Naive thymus-derived CD4-positive, alpha-beta T cell (primary cell): ENCODE measurements around the gene LYRM9. TPM values are rescaled to one million over a fixed set of nuclear protein-coding genes. Genes with fewer than 3 reads are reported as not detected.

Experiments used
- ATAC-seq: fragments of 150-1000 bp; cut with Tn5 transposase; 2 replicates; pipeline ENCODE4 v1.10.0; 2021; ENCODE audit warnings: mild to moderate bottlenecking, moderate library complexity
- CTCF ChIA-PET: fragments of 350-600 bp; sonication (Branson Sonifier 250); formaldehyde crosslinking; loops from one replicate; lab custom pipeline; 2021; ENCODE audit warnings: antibody characterized with exemption; lab: Charles Lee
- POLR2A ChIA-PET: fragments of 350-600 bp; sonication (Branson Sonifier 250); formaldehyde crosslinking; loops from one replicate; lab custom pipeline; 2021; ENCODE audit warnings: antibody characterized with exemption, inconsistent platforms; lab: Charles Lee
- DNase-seq, 9 donors: peaks; one replicate each; pipeline versions ENCODE4 v3.0.0 to v3.0.0-alpha.2; 2020 to 2022; ENCODE audit warnings: mixed read lengths in 1 of 9
- H3K27ac ChIP-seq: one replicate; pipeline ENCODE4 v1.7.0; 2013; ENCODE audit warnings: mild to moderate bottlenecking, low read depth, low read length, moderate library complexity
- H3K27me3 ChIP-seq, 2 donors: one replicate each; pipeline ENCODE4 v1.7.0; 2013; ENCODE audit warnings: low read length in 2 of 2, mild to moderate bottlenecking in 2 of 2, moderate library complexity in 2 of 2; ENCODE audit not compliant: control insufficient read depth in 2 of 2, insufficient read depth in 2 of 2
- H3K36me3 ChIP-seq, 3 experiments: 1 replicate in 2 of 3; 2 replicates in 1 of 3; pipeline ENCODE4 v1.7.0; 2013; ENCODE audit warnings: low read length in 3 of 3, mild to moderate bottlenecking in 3 of 3, moderate library complexity in 1 of 3; ENCODE audit not compliant: insufficient read depth in 3 of 3, control insufficient read depth in 2 of 3
- H3K4me1 ChIP-seq, 2 donors: one replicate each; pipeline ENCODE4 v1.7.0; 2013; ENCODE audit warnings: low read length in 2 of 2, mild to moderate bottlenecking in 2 of 2, moderate library complexity in 1 of 2; ENCODE audit not compliant: control insufficient read depth in 2 of 2, insufficient read depth in 2 of 2
- H3K4me3 ChIP-seq: 2 replicates; pipeline ENCODE4 v1.7.0; 2013; ENCODE audit warnings: mild to moderate bottlenecking, low read length
- H3K9me3 ChIP-seq, 3 experiments: 1 replicate in 2 of 3; 2 replicates in 1 of 3; pipeline ENCODE4 v1.7.0; 2013; ENCODE audit warnings: low read length in 3 of 3; ENCODE audit not compliant: control insufficient read depth in 2 of 3
- H3K27ac Mint-ChIP-seq, 9 donors: one replicate each; pipeline ENCODE4 v1.8.0; 2020 to 2022; ENCODE audit warnings: mixed read lengths in 9 of 9, mild to moderate bottlenecking in 8 of 9, moderate library complexity in 5 of 9, inconsistent platforms in 2 of 9
- H3K27me3 Mint-ChIP-seq, 5 donors: one replicate each; pipeline ENCODE4 v1.8.0; 2021 to 2022; ENCODE audit warnings: mixed read lengths in 5 of 5, mild to moderate bottlenecking in 1 of 5
- H3K36me3 Mint-ChIP-seq, 5 donors: one replicate each; pipeline ENCODE4 v1.8.0; 2020 to 2022; ENCODE audit warnings: mixed read lengths in 5 of 5, mild to moderate bottlenecking in 3 of 5, inconsistent platforms in 1 of 5
- H3K4me1 Mint-ChIP-seq, 7 donors: one replicate each; pipeline ENCODE4 v1.8.0; 2020 to 2022; ENCODE audit warnings: mixed read lengths in 7 of 7, mild to moderate bottlenecking in 3 of 7, inconsistent platforms in 1 of 7
- H3K4me3 Mint-ChIP-seq, 10 donors: one replicate each; pipeline ENCODE4 v1.8.0; 2020 to 2022; ENCODE audit warnings: mild to moderate bottlenecking in 10 of 10, mixed read lengths in 10 of 10, moderate library complexity in 6 of 10, inconsistent platforms in 2 of 10
- H3K9me3 Mint-ChIP-seq, 11 donors: one replicate each; pipeline ENCODE4 v1.8.0; 2020 to 2022; ENCODE audit warnings: mixed read lengths in 11 of 11, mild to moderate bottlenecking in 4 of 11, inconsistent platforms in 1 of 11, moderate library complexity in 1 of 11
- intact Hi-C, 2 donors: fragments of 100-400 bp; cut with micrococcal nuclease; formaldehyde crosslinking; loops; one replicate each; pipeline ENCODE4 v1.15.1; 2023
- polyA plus RNA-seq, 2 donors: library from polyadenylated mRNA; unstranded; fragments of 300-500 nt; fragmentation: Illumina TruSeq; gene quantifications; one replicate each; pipeline ENCODE4 v1.2.3, GENCODE V29; 2021
- total RNA-seq, 6 experiments: library from RNA in 5 of 6; stranded (reverse) in 5 of 6; gene quantifications; 1 replicate in 5 of 6; 2 replicates in 1 of 6; pipeline ENCODE4 v1.2.3 and lab custom pipeline; 2021 to 2026

LYRM9 gene
- total and polyA plus RNA-seq, 7 experiments from 2014 or later, result 4.2 to 33.0 (median 18.3) TPM

- no peak overlapping the region for H3K27ac Mint-ChIP-seq
- no peak for ATAC-seq
- no peaks in the 10 kb centered on the region for H3K4me1 Mint-ChIP-seq
- Histone ChIP-seq H3K9me3 (no peaks in the 10 kb centered on the region), H3K4me1 (no peaks in the 10 kb centered on the region), H3K4me3 (no peak overlapping the region), H3K36me3 (no peaks in the 10 kb centered on the region), H3K27me3 (no peaks in the 10 kb centered on the region), H3K27ac (no peak overlapping the region)
- no peak for DNase-seq
- H3K4me3 Mint-ChIP-seq, result no peak overlapping the region
- ChIA-PET POLR2A (no interaction called here), CTCF (interaction anchor here (0.6 kb wide), 1 partner anchor 91 kb away, joined by 5 read pairs; no protein-coding TSS in a partner anchor)
- peaks cover 9 to 38% (median 28%) of the 10 kb centered on the region in 5 donors for H3K27me3 Mint-ChIP-seq
- H3K36me3 Mint-ChIP-seq, result peaks cover 0 to 3% (median 0%) of the 10 kb centered on the region in 5 donors
- intact Hi-C loops, result no loop called here
- peaks cover 0 to 9% (median 0%) of the 10 kb centered on the region in 11 donors for H3K9me3 Mint-ChIP-seq
Measured at GRCh38 chr17:27937025-27937546, 43.9 kb upstream of the LYRM9 start.

GRCh38 chr17:27930000-27930399 is 36.8 kb upstream of the LYRM9 start:
- H3K27ac Mint-ChIP-seq, result no peak overlapping the region
- no peaks in the 10 kb centered on the region for H3K4me1 ChIP-seq
- intact Hi-C loops, result no loop called here
- POLR2A ChIA-PET, result no interaction called here
- CTCF ChIA-PET, result no interaction called here
- ATAC-seq (no peak), DNase-seq (no peak)
- no peak overlapping the region for H3K4me3 ChIP-seq
- no peaks in the 10 kb centered on the region for H3K27me3 ChIP-seq
- H3K36me3 ChIP-seq, result no peaks in the 10 kb centered on the region
- peaks cover 0 to 3% (median 0%) of the 10 kb centered on the region in 5 donors for H3K36me3 Mint-ChIP-seq
- no peak overlapping the region for H3K27ac ChIP-seq
- H3K27me3 Mint-ChIP-seq, result peaks cover 7 to 17% (median 11%) of the 10 kb centered on the region in 5 donors
- H3K4me1 Mint-ChIP-seq, result no peaks in the 10 kb centered on the region
- no peaks in the 10 kb centered on the region for H3K9me3 ChIP-seq
- no peak overlapping the region for H3K4me3 Mint-ChIP-seq
- peaks cover 0 to 9% (median 2%) of the 10 kb centered on the region in 11 donors for H3K9me3 Mint-ChIP-seq

- Mint-ChIP-seq H3K36me3 (no peaks in the 10 kb centered on the region), H3K4me3 (no peak overlapping the region), H3K27ac (no peak overlapping the region), H3K4me1 (no peaks in the 10 kb centered on the region), H3K9me3 (peaks cover 0 to 5% (median 0%) of the 10 kb centered on the region in 11 donors), H3K27me3 (peaks cover 0 to 11% (median 8%) of the 10 kb centered on the region in 5 donors)
- H3K36me3 ChIP-seq, result no peaks in the 10 kb centered on the region
- no peak for ATAC-seq
- no peaks in the 10 kb centered on the region for H3K9me3 ChIP-seq
- ChIA-PET POLR2A (no interaction called here), CTCF (no interaction called here)
- intact Hi-C loops, result no loop called here
- no peaks in the 10 kb centered on the region for H3K4me1 ChIP-seq
- no peaks in the 10 kb centered on the region for H3K27me3 ChIP-seq
- H3K4me3 ChIP-seq, result no peak overlapping the region
- DNase-seq, result no peak
- no peak overlapping the region for H3K27ac ChIP-seq
Measured at GRCh38 chr17:27928587-27928986, 35.4 kb upstream of the LYRM9 start.

- intact Hi-C loops, result no loop called here
- ATAC-seq (no peak), DNase-seq (no peak)
- POLR2A ChIA-PET, result no interaction called here
- H3K4me1 ChIP-seq, result no peaks in the 10 kb centered on the region
- H3K36me3 Mint-ChIP-seq, result no peaks in the 10 kb centered on the region
- peaks cover 0 to 2% (median 0%) of the 10 kb centered on the region in 11 donors for H3K9me3 Mint-ChIP-seq
- no peaks in the 10 kb centered on the region for H3K27me3 ChIP-seq
- no peak overlapping the region for H3K27ac ChIP-seq
- no peak overlapping the region for H3K27ac Mint-ChIP-seq
- CTCF ChIA-PET, result interaction anchor here (0.7 kb wide), 1 partner anchor 548 kb away, joined by 3 read pairs; no protein-coding TSS in a partner anchor
- H3K27me3 Mint-ChIP-seq, result peaks cover 0 to 11% (median 8%) of the 10 kb centered on the region in 5 donors
- H3K36me3 ChIP-seq, result no peaks in the 10 kb centered on the region
- no peaks in the 10 kb centered on the region for H3K4me1 Mint-ChIP-seq
- no peak overlapping the region for H3K4me3 ChIP-seq
- no peaks in the 10 kb centered on the region for H3K9me3 ChIP-seq
- H3K4me3 Mint-ChIP-seq, result no peak overlapping the region
Measured at GRCh38 chr17:27927781-27928180, 34.6 kb upstream of the LYRM9 start.

- CTCF ChIA-PET, result no interaction called here
- no peak overlapping the region for H3K27ac ChIP-seq
- H3K4me1 ChIP-seq, result no peaks in the 10 kb centered on the region
- intact Hi-C loops, result no loop called here
- Mint-ChIP-seq H3K27me3 (peaks cover 0 to 8% (median 5%) of the 10 kb centered on the region in 5 donors), H3K4me1 (no peaks in the 10 kb centered on the region), H3K4me3 (no peak overlapping the region), H3K36me3 (no peaks in the 10 kb centered on the region), H3K9me3 (no peaks in the 10 kb centered on the region), H3K27ac (no peak overlapping the region)
- no peak overlapping the region for H3K4me3 ChIP-seq
- H3K36me3 ChIP-seq, result no peaks in the 10 kb centered on the region
- POLR2A ChIA-PET, result no interaction called here
- ATAC-seq (no peak), DNase-seq (no peak)
- H3K9me3 ChIP-seq, result no peaks in the 10 kb centered on the region
- H3K27me3 ChIP-seq, result no peaks in the 10 kb centered on the region
Measured at GRCh38 chr17:27921599-27921998, 28.4 kb upstream of the LYRM9 start.

- H3K27ac Mint-ChIP-seq, result no peak overlapping the region
- DNase-seq, result no peak
- H3K9me3 ChIP-seq, result no peaks in the 10 kb centered on the region
- H3K27me3 Mint-ChIP-seq, result peaks cover 0 to 8% (median 5%) of the 10 kb centered on the region in 5 donors
- no peaks in the 10 kb centered on the region for H3K27me3 ChIP-seq
- no peaks in the 10 kb centered on the region for H3K36me3 ChIP-seq
- H3K4me3 ChIP-seq, result no peak overlapping the region
- CTCF ChIA-PET, result no interaction called here
- H3K9me3 Mint-ChIP-seq, result no peaks in the 10 kb centered on the region
- no peak for ATAC-seq
- H3K4me1 ChIP-seq, result no peaks in the 10 kb centered on the region
- H3K36me3 Mint-ChIP-seq, result no peaks in the 10 kb centered on the region
- no peaks in the 10 kb centered on the region for H3K4me1 Mint-ChIP-seq
- H3K4me3 Mint-ChIP-seq, result no peak overlapping the region
- H3K27ac ChIP-seq, result no peak overlapping the region
- intact Hi-C loops, result no loop called here
- POLR2A ChIA-PET, result no interaction called here
Measured at GRCh38 chr17:27921077-27921476, 27.9 kb upstream of the LYRM9 start.

GRCh38 chr17:27920569-27920968 is 27.4 kb upstream of the LYRM9 start:
- Histone ChIP-seq H3K4me3 (no peak overlapping the region), H3K36me3 (no peaks in the 10 kb centered on the region), H3K27ac (no peak overlapping the region), H3K27me3 (no peaks in the 10 kb centered on the region), H3K4me1 (no peaks in the 10 kb centered on the region), H3K9me3 (no peaks in the 10 kb centered on the region)
- no peaks in the 10 kb centered on the region for H3K4me1 Mint-ChIP-seq
- DNase-seq, result no peak
- intact Hi-C loops, result no loop called here
- ChIA-PET POLR2A (no interaction called here), CTCF (no interaction called here)
- H3K36me3 Mint-ChIP-seq, result no peaks in the 10 kb centered on the region
- H3K9me3 Mint-ChIP-seq, result no peaks in the 10 kb centered on the region
- H3K4me3 Mint-ChIP-seq, result no peak overlapping the region
- ATAC-seq, result no peak
- peaks cover 0 to 11% (median 5%) of the 10 kb centered on the region in 5 donors for H3K27me3 Mint-ChIP-seq
- H3K27ac Mint-ChIP-seq, result no peak overlapping the region
